Right kidney (tissue), 1 donor: ENCODE data around the gene SGPL1.

ENCODE experiments used
- DNase-seq: peaks from one replicate; pipeline ENCODE4 v3.0.0-alpha.2; 2016

Gene SGPL1

GRCh38 chr10:70779511-70780369 lies 36.0 kb upstream of the SGPL1 start:
- no peak for DNase-seq

GRCh38 chr10:70780370-70780760 lies 35.4 kb upstream of the SGPL1 start:
- DNase-seq: no peak

- DNase-seq: no peak
Measured at GRCh38 chr10:70780772-70781171, 35.0 kb upstream of the SGPL1 start.

GRCh38 chr10:70781461-70782051 lies 34.2 kb upstream of the SGPL1 start:
- no peak for DNase-seq

GRCh38 chr10:70782086-70782745 lies 33.5 kb upstream of the SGPL1 start:
- DNase-seq: no peak

- no peak for DNase-seq
Measured at GRCh38 chr10:70782746-70783680, 32.7 kb upstream of the SGPL1 start.

- DNase-seq: no peak
Measured at GRCh38 chr10:70784016-70784415, 31.7 kb upstream of the SGPL1 start.

GRCh38 chr10:70784471-70784870 lies 31.3 kb upstream of the SGPL1 start:
- DNase-seq: no peak

GRCh38 chr10:70785190-70785589 lies 30.6 kb upstream of the SGPL1 start, which contains the start of gene TBATA:
Gene TBATA (minus strand): TSS chr10:70785377. CDS start chr10:70783379, 1,998 bp downstream.
- DNase-seq: no peak

- no peak for DNase-seq
Measured at GRCh38 chr10:70786799-70787415, 28.8 kb upstream of the SGPL1 start.

GRCh38 chr10:70791386-70792039 lies 24.2 kb upstream of the SGPL1 start:
- DNase-seq: no peak

- no peak for DNase-seq
Measured at GRCh38 chr10:70795613-70796012, 20.1 kb upstream of the SGPL1 start.

- no peak for DNase-seq
Measured at GRCh38 chr10:70797840-70798239, 17.9 kb upstream of the SGPL1 start.

GRCh38 chr10:70799124-70799523 lies 16.6 kb upstream of the SGPL1 start:
- no peak for DNase-seq

- DNase-seq: no peak
Measured at GRCh38 chr10:70801854-70802253, 13.9 kb upstream of the SGPL1 start.

GRCh38 chr10:70803775-70804420 lies 11.8 kb upstream of the SGPL1 start:
- no peak for DNase-seq

- no peak for DNase-seq
Measured at GRCh38 chr10:70804421-70804808, 11.3 kb upstream of the SGPL1 start.

- no peak for DNase-seq
Measured at GRCh38 chr10:70805619-70806215, 10.0 kb upstream of the SGPL1 start.

GRCh38 chr10:70806841-70807240 lies 8.9 kb upstream of the SGPL1 start:
- DNase-seq: no peak

GRCh38 chr10:70807556-70807955 lies 8.2 kb upstream of the SGPL1 start:
- no peak for DNase-seq
